Measurements from ENCODE around the gene NUP205.

- TF ChIP-seq POLR2AphosphoS5 (IDR thresholded peaks at IDR 0.05; ENCODE audit: low read depth, low read length) (no peak), POLR2A (IDR thresholded peaks at IDR 0.05; ENCODE audit: low read depth, low read length) (no peak), TAF1 (IDR thresholded peaks at IDR 0.05; ENCODE audit: low read depth, low read length) (no peak), POU2F2 (IDR thresholded peaks at IDR 0.05; ENCODE audit: low read depth, low read length) (no peak)
Measured at GRCh38 chr7:135517060-135517459, 40.7 kb upstream of the NUP205 start.

All from GM12891 (cell line).